HG03442 (cell line): Measurements from ENCODE around the gene C2.
"Not testable (repeated sequence)": the region's sequence is repeated elsewhere in the genome, so short reads cannot be mapped to it uniquely, and the experiment has no call there.

Source experiments
- ATAC-seq: cut with Tn5 transposase; IDR thresholded peaks from one replicate; pipeline ENCODE4 v1.9.1; 2021; ENCODE audit warnings: mild to moderate bottlenecking, moderate library complexity; ENCODE audit not compliant: unreplicated experiment

Gene C2

GRCh38 chr6:31920811-31921210 is 6.7 kb upstream of the C2 start:
- no peak for ATAC-seq

- ATAC-seq, result no peak
Measured at GRCh38 chr6:31922942-31923341, 4.6 kb upstream of the C2 start.

DNA sequence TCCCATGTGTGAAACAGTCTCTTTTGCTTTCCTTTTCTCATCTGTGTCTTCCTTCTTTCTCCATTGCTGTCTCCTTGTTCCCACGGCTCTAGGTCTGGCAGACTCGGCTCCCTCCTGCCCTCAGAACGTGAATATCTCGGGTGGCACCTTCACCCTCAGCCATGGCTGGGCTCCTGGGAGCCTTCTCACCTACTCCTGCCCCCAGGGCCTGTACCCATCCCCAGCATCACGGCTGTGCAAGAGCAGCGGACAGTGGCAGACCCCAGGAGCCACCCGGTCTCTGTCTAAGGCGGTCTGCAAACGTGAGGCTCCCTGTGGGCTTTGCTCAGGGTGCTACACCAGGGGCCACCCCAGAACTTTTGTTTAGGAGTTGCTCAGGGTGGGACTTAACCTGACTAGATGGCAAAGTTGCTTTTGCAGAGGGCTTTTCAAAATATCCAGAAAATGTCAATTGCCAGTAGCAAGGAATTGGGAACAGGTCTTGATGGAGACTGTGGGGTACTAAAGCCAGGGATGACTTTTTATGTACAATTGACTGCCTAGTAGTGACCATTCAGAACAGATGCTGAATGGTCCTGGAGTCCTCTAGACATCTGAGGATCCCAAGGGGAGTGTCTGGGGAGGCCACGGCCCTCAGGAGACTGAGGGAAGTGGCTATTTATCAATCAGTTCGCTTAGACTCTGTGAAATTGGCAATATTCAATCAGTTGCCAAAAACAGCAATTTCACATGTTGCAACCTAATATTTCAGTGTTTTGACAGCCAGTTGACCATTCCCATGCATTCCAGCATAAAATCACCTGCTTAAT is 550 bp downstream of the C2 start:
- ATAC-seq, result no peak

GRCh38 chr6:31928672-31928939 is 1.1 kb downstream of the C2 start:
- no peak for ATAC-seq

GRCh38 chr6:31930962-31931361 is 3.4 kb downstream of the C2 start:
- no peak for ATAC-seq

DNA sequence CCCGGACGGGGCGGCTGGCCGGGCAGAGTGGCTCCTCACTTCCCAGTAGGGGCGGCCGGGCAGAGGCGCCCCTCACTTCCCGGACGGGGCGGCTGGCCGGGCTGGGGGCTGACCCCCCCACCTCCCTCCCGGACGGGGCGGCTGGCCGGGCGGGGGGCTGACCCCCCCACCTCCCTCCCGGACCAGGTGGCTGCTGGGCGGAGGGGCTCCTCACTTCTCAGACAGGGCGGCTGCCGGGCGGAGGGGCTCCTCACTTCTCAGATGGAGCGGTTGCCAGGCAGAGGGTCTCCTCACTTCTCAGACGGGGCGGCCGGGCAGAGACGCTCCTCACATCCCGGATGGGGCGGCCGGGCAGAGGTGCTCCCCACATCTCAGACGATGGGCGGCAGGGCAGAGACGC is 4.6 kb downstream of the C2 start:
- ATAC-seq, result not testable (repeated sequence)

DNA sequence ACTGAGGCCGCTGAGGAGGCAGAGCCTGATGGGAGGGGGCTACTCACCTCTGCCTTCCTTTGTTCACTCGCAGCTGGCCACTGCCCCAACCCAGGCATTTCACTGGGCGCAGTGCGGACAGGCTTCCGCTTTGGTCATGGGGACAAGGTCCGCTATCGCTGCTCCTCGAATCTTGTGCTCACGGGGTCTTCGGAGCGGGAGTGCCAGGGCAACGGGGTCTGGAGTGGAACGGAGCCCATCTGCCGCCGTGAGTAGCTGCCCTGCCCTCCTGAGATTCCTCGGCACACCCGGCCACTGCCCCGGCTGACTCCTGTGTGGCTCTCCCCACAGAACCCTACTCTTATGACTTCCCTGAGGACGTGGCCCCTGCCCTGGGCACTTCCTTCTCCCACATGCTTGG is 6.0 kb downstream of the C2 start:
- ATAC-seq, result no peak

DNA sequence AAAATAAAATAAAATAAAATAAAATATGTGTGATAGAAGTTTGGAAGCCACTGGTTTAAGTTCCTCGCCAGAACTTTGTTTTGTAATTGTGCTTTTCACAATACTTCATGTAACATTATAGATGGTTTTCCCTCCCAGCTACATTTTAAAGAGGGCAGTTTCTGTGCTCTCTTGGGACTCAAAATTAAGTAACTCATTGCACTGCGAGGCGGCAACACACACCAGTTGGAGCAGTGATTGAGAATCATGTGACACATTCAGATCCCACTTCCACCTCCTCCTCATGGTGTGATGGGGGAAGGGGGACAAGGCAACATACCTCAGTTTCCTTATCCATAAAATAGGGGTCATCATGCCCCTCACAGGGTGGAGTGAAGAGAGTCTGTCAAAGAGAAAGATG is 7.5 kb downstream of the C2 start:
- ATAC-seq, result no peak

- no peak for ATAC-seq
Measured at GRCh38 chr6:31935823-31936222, 8.3 kb downstream of the C2 start.

GRCh38 chr6:31940256-31940664 is 12.7 kb downstream of the C2 start:
- no peak for ATAC-seq

DNA sequence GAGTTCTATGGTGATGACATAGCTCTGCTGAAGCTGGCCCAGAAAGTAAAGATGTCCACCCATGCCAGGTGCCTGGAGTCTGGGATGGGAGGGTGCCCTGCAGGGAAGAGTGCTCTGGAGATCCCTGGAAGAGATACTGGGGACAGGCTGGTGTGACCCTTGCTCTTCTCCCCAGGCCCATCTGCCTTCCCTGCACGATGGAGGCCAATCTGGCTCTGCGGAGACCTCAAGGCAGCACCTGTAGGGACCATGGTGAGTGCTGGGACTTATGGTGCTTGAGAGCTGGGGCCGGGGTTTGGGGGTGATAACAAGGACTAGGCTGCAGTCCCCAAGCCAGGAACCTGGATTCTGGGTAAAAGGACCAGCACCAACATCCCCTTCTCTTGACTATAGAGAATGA is 16.2 kb downstream of the C2 start:
- no peak for ATAC-seq

DNA sequence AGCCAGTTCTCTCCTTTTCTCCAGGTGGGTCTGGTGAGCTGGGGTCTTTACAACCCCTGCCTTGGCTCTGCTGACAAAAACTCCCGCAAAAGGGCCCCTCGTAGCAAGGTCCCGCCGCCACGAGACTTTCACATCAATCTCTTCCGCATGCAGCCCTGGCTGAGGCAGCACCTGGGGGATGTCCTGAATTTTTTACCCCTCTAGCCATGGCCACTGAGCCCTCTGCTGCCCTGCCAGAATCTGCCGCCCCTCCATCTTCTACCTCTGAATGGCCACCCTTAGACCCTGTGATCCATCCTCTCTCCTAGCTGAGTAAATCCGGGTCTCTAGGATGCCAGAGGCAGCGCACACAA is 17.6 kb downstream of the C2 start:
- ATAC-seq, result no peak

GRCh38 chr6:31945507-31946369 is 18.2 kb downstream of the C2 start, which contains the start of gene CFB:
Gene CFB, plus strand, starts transcription at chr6:31946095. Its CDS starts 127 bp downstream, at chr6:31946222.
- ATAC-seq, result no peak

GRCh38 chr6:31946370-31946885 is 18.9 kb downstream of the C2 start:
- ATAC-seq, result no peak

- no peak for ATAC-seq
Measured at GRCh38 chr6:31947070-31947675, 19.7 kb downstream of the C2 start.

DNA sequence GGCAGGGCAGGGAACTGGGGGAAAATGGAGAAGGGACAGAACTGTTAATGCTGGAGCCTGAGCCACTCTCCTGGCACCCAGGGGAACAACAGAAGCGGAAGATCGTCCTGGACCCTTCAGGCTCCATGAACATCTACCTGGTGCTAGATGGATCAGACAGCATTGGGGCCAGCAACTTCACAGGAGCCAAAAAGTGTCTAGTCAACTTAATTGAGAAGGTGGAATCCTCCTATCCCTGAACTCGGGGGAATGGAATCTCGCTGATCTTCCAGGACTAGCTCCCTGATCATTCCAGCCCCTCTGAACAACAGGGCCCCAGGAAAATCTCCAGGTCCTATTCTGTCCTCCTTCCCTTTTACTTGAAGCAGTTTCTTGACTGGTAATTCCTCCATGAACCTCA is 20.3 kb downstream of the C2 start:
- no peak for ATAC-seq

GRCh38 chr6:31948306-31948705 is 20.8 kb downstream of the C2 start:
- no peak for ATAC-seq

- no peak for ATAC-seq
Measured at GRCh38 chr6:31948753-31949413, 21.4 kb downstream of the C2 start.

- ATAC-seq, result no peak
Measured at GRCh38 chr6:31949926-31950548, 22.5 kb downstream of the C2 start.

- ATAC-seq, result no peak
Measured at GRCh38 chr6:31952140-31952805, 24.8 kb downstream of the C2 start.
